H7 (cell line): Measurements from ENCODE around the gene CARMIL3. TPM values are rescaled to one million over a fixed set of nuclear protein-coding genes. Genes with fewer than 3 reads are reported as not detected.
A peak's percentile ranks its signal among the peaks of the same experiment; 100 is the strongest.
"Not testable (repeated sequence)": the region's sequence is repeated elsewhere in the genome, so short reads cannot be mapped to it uniquely, and the experiment has no call there.

Source experiments
- DNase-seq: peaks from one replicate; pipeline ENCODE4 v3.0.0; 2012
- H3K27me3 ChIP-seq: 2 replicates; pipeline ENCODE4 v1.6.0; 2011; ENCODE audit warnings: mild to moderate bottlenecking, low read length; ENCODE audit not compliant: control insufficient read depth, insufficient read depth
- H3K36me3 ChIP-seq: replicated peaks from 2 replicates; pipeline ENCODE4 v1.5.1; 2011; ENCODE audit warnings: low read length; ENCODE audit not compliant: control insufficient read depth, insufficient read depth
- H3K4me3 ChIP-seq: 2 replicates; pipeline ENCODE4 v1.5.1; 2011; ENCODE audit warnings: low read depth, mild to moderate bottlenecking, control low read depth, low read length, moderate library complexity; ENCODE audit not compliant: insufficient read depth
- total RNA-seq: library from RNA; depleted of rRNA; stranded (reverse); fragments of >200 nt; shearing (Covaris generic); gene quantifications from 2 replicates; pipeline ENCODE4 v1.2.3, GENCODE V29; 2014; rRNA removed

The CARMIL3 gene
- 2.3 and 6.5 TPM in 2 replicates for total RNA-seq

GRCh38 chr14:24051789-24052655 is at the start of gene CARMIL3:
TSS of gene CARMIL3 (plus strand) at chr14:24052009. CDS start at chr14:24052154, 145 bp downstream.
- peak; percentile 97 for DNase-seq
- H3K4me3 ChIP-seq = peak within 1 kb of the TSS; percentile 84
- no peaks in the 10 kb centered on the region; the same call in 1 of the 2 replicates for H3K36me3 ChIP-seq
- H3K27me3 ChIP-seq = peaks cover 3% of the 10 kb centered on the region; the same call in 1 of the 2 replicates

GRCh38 chr14:24006471-24006816 is 45.4 kb upstream of the CARMIL3 start:
- H3K4me3 ChIP-seq = peak overlapping the region; percentile 31
- not testable (repeated sequence) for H3K27me3 ChIP-seq, H3K36me3 ChIP-seq, DNase-seq

- not testable (repeated sequence) for DNase-seq, H3K27me3 ChIP-seq, H3K36me3 ChIP-seq
- peak overlapping the region; percentile 31 for H3K4me3 ChIP-seq
Observed at GRCh38 chr14:24006817-24007652, 44.8 kb upstream of the CARMIL3 start.

GRCh38 chr14:24011051-24011450 is 40.8 kb upstream of the CARMIL3 start:
- H3K4me3 ChIP-seq = no peak overlapping the region
- no peaks in the 10 kb centered on the region; the same call in 1 of the 2 replicates for H3K27me3 ChIP-seq
- no peak for DNase-seq
- no peaks in the 10 kb centered on the region for H3K36me3 ChIP-seq

GRCh38 chr14:24012726-24013273 is 39.0 kb upstream of the CARMIL3 start:
- not testable (repeated sequence) for H3K4me3 ChIP-seq, H3K36me3 ChIP-seq, H3K27me3 ChIP-seq
- peak; percentile 14 for DNase-seq

- Histone ChIP-seq H3K27me3 (no peaks in the 10 kb centered on the region), H3K36me3 (no peaks in the 10 kb centered on the region), H3K4me3 (no peak overlapping the region)
- peak; percentile 81 for DNase-seq
Observed at GRCh38 chr14:24013654-24014514, 37.9 kb upstream of the CARMIL3 start.

- DNase-seq, H3K36me3 ChIP-seq, H3K4me3 ChIP-seq, H3K27me3 ChIP-seq: not testable (repeated sequence)
Observed at GRCh38 chr14:24015745-24016144, 36.1 kb upstream of the CARMIL3 start.

- not testable (repeated sequence) for H3K4me3 ChIP-seq, DNase-seq, H3K36me3 ChIP-seq, H3K27me3 ChIP-seq
Observed at GRCh38 chr14:24018978-24019377, 32.8 kb upstream of the CARMIL3 start.

GRCh38 chr14:24019944-24020343 is 31.9 kb upstream of the CARMIL3 start:
- H3K4me3 ChIP-seq = not testable (repeated sequence)

GRCh38 chr14:24020520-24020919 is 31.3 kb upstream of the CARMIL3 start:
- not testable (repeated sequence) for H3K36me3 ChIP-seq, H3K27me3 ChIP-seq, H3K4me3 ChIP-seq

More at GRCh38 chr14:24019944-24020343, 31.9 kb upstream of the CARMIL3 start:
- DNase-seq, H3K27me3 ChIP-seq, H3K36me3 ChIP-seq: not testable (repeated sequence)

GRCh38 chr14:24024939-24025418 is 26.8 kb upstream of the CARMIL3 start:
- H3K27me3 ChIP-seq = not testable (repeated sequence)

More at GRCh38 chr14:24020520-24020919, 31.3 kb upstream of the CARMIL3 start:
- not testable (repeated sequence) for DNase-seq

GRCh38 chr14:24029687-24030086 is 22.1 kb upstream of the CARMIL3 start:
- not testable (repeated sequence) for H3K36me3 ChIP-seq, H3K4me3 ChIP-seq, DNase-seq, H3K27me3 ChIP-seq

More at GRCh38 chr14:24024939-24025418, 26.8 kb upstream of the CARMIL3 start:
- not testable (repeated sequence) for H3K36me3 ChIP-seq, DNase-seq, H3K4me3 ChIP-seq

GRCh38 chr14:24031331-24031730 is 20.5 kb upstream of the CARMIL3 start:
- H3K4me3 ChIP-seq, H3K36me3 ChIP-seq, H3K27me3 ChIP-seq, DNase-seq: not testable (repeated sequence)
